GM21381 (cell line): ENCODE data around the gene ZFP90.
A peak's percentile ranks its signal among the peaks of the same experiment; 100 is the strongest.
"Not testable (repeated sequence)": the region's sequence is repeated elsewhere in the genome, so short reads cannot be mapped to it uniquely, and the experiment has no call there.

Experiments used
- ATAC-seq: cut with Tn5 transposase; IDR thresholded peaks from one replicate; pipeline ENCODE4 v1.9.1; 2021; ENCODE audit warnings: mild to moderate bottlenecking, moderate library complexity; ENCODE audit not compliant: unreplicated experiment

The ZFP90 gene

DNA sequence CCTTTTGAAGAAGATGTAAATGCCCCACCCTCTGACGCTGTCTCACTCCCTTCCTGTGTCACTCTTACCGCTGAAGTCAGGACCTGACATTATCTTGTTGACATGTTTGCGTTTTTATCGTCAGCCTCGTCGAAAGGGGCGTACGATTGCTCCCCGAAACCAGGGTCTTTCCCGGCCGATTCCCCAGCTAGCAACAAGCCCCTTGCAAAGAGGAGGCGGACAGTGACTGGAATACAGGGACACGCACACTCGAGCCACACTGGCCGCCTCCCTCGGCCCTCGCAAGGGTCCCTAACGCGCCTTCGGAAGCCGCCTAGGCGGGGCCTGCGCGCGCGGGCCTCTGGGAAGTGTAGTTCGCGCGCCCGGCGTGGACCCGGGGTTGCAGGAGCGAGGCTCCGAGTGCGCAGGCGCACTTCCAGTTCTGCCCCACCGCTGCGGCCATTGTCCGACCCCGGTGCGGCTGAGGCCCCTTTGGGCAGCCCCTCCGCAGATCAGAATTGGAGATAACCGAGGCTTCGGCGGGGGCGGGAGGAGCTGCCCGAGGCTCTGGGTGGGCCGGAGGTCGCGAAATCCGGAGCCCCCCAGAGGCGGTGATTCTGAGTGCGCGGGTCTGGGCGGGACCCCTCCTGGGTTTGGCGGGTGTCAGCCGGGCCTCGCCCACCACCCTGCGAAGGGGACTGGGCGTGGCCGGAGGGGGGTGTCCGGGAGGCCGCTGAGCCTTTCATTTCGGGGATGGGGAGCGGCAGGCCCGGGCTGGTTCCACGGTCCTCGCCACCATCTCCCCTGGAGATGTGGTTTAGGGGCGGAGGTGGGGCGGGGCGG, at the start of gene ZFP90:
Gene ZFP90, plus strand, starts transcription at position 412 of the 822 bp plus-strand sequence. CDS start 502 bp downstream, outside the sequence.
- ATAC-seq = peak; percentile 96

DNA sequence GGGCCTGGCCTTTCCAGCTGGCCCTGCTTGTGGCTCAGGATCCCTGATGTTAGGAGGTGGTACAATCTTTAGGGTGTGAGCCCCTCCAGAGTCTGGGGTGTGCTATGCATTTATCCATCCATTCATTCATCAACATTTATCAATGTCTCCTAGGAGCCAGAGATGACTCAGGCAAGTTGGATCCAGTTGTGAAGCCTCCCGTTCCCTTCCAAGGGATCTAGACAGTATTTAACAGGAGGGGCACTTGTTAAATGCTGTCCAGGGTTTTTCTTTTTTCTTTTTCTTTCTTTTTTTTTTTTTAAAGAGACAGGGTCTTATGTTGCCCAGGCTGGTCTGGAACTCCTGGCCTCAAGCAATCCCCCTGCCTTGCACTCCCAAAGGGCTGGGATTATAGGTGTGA, 48.7 kb upstream of the ZFP90 start:
- no peak for ATAC-seq

DNA sequence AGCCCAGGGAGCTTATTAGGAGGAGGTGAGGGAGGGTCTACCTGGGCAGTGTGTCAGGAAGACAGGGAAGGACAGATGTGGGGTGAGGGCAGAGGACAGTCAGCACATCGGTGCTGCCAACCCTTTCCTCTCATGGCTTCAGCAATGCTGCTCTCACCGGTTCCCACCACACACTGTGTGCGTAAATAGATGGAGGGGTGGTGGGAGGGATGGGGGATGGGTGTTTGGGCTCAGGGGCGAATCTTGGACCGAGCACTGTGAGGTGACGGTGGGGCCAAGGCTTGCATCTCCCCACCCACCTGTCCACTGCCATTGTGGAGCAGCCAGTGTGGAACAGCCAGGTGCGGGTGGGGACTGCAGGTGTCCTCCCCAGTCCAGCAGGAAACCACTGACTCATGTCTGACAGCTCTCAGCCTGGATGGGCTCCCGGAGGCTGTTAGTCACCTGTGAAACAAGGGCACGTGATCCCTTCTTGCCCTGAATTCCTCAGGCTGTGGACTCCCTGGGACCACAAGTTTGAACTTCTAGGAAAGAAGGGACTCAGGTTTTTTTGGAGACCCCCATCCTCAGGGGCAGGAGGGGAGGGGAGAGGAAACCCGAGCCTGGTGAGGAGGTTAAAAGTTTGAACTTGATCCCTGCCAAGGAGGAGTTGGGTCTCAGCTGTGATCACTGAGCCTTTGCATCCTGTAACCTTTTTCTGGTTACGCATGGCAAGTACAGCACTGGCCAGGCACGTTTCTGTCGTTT, 48.1 kb upstream of the ZFP90 start:
- no peak for ATAC-seq

DNA sequence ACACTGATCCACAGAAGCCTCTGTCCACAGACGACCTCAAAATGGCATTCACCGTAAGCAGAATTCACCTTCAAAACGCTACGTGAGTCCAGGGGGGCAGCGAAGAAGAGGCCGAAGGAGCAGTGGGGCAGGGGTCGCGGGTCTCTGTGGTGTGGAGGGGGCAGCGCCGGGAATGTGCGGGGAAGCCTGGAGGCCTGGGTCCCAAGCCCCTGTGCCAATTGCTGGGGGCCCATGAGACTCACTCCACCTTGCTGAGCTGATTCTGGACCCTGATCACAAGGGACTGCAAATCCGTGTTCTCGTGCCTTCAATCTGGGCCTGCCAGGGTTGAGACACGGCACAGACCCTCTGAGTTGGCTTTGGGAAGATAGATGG, 47.5 kb upstream of the ZFP90 start:
- no peak for ATAC-seq

DNA sequence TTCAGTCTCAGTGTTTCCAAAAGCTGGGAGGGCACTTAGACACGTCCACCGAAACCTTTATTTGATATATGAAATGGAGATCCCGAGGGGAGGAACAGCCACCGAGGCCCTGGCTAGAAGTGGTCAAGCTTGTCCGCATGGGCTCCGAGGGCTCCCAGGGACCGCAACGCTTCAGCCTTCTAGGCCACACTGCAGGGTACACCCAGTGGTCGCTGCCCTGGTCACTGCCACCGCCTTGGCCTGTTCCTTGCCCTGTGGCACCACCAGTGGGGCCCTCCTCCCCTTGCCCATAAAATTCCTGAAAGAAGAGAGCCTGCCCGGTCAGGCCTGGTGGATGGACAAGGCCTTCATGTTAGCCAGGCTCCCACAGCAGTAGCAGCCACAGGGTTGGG, 46.9 kb upstream of the ZFP90 start:
- no peak for ATAC-seq

DNA sequence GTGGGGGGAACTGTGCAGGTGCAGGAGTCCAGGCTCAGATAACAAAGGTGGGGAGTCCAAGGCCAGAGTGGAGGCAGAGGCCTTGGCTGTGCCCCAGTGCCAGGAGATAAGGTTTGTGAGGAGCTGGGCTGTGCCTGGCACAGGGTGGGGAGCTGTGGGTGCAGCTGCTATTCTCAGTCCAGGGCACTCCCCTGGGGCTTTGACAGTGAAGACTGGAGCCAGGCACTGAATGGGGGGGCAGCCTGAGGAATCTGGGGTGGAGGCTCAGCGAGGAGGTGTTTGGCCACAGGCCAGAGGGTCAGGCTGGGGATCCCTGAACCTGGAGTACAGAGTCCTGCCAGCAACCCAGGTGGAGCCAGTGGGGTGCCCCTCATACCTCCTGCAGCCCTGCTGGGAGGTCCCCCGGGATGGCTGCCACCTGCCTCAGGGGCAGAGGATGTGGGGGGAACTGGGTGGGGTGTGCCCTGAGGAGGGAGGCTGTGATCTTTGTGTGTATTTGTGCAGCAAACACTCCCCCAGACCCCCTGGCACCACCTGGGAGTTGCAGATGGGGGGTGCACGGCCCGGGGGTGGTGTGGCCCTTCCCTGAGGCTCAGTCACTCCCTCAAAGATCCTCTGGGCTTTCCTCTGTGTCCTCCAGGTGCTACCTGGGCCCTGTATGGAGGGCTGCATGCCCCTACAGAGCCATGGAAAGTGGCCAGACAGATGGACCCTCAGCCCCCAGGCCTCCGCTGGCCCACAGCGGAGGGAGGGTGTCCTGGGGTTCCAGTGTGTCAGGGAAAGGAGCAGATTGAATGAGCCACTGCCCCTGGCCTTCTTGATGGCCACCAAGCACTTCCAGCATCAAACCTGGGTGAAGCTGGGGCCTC, 46.3 kb upstream of the ZFP90 start:
- ATAC-seq = no peak

DNA sequence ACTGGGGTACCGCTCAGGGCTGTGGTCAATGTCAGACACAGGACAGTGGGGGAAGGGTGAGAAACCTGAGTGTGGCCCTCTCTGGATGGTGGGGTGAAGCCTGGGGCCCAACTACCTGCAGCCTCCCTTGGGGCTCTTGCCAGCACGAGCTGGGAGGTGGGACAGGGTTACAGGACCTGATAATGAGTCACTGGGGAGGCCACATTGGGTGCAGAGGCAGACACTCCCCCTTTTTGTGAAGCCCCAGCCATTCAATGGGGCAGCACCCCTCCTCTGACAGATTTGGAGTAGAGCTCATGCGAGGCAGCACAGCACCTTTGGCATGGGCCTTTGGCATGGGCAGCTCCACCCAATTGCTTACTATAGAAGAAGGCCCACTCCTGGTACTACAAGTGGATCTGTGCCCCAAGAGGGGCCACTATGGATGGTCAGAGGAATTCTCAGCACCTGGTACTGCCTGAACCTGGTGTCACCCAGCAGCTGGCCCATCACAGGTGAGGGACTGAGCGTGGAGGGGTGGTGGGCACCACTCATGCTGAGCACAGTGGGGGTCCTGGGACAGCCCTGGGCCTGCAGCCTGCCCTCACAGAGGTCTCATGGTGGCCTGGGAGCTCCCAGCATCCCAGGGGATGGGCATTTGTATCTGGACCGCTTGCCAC, 45.5 kb upstream of the ZFP90 start:
- no peak for ATAC-seq

DNA sequence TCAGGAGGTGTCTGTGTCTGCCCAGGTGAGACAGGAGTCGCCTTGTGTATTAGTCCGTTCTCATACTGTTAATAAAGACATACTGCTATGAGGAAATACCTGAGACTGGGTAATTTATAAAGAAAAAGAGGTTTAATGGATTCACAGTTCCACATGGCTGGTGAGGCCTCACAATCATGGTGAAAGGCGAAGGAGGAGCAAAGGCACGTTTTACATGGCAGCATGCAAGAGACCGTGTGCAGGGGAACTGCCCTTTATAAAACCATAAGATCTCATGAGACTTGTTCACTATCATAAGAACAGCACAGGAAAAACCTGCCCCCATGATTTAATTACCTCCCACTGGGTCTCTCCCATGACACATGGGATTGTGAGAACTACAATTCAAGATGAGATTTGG, 44.8 kb upstream of the ZFP90 start:
- not testable (repeated sequence) for ATAC-seq

DNA sequence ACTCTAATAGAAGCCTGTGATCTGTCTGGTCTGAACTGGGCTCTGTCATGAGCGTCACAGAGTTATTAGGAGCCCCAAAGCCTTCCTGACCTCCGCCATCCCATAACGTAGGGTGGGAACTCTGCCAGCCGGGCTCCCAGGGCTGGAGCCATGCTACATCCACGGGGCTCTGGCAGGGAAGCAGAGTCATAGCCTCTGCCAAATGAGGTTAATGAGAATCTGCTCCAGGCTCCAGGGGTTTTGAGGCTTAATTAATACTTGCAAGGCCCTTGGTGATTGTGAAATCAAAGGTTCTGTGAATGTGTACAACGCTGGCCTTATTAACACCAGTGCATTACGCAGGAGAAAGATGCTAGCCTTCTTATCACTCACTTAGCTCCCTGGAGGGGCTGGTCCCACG, 42.4 kb upstream of the ZFP90 start:
- ATAC-seq = no peak

DNA sequence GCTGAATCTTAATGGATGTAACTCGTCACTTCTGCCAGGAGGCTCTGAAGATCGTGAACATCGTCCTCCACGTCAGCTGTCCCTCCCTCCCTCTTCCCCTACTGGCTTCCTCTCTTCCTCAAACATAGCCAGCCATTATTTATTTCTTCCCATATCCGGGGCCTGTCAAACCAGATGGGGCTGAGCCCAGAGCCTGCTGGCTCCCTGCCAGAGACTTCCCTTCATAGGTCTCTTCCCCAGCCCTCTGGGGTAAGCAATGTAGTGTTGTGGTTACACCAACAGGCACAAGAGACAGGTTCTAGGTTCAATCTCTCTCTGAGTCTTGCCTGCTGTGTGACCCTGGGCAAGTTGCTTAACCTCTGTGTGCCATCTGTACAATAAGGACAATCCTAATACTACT, 40.1 kb upstream of the ZFP90 start:
- no peak for ATAC-seq

DNA sequence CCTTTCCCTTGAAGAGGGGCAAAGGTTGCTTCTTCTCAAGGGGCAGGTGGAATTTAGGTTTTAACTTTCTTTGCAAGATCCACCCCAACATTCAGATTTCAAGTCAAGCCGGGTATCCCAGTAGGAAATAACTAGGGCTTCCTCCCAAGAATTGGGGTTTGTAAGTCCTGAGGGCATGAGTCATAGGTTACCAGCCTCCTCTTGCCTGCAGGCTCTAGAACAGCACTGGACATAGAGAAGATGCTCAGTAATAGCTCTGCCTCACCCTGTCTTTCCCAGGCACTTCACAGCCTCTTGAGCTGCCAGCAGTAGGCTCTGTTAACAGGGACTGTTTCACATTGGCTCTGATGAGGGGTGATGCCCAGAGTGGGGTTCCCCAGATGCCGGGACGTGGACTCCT, 35.8 kb upstream of the ZFP90 start:
- ATAC-seq = no peak

DNA sequence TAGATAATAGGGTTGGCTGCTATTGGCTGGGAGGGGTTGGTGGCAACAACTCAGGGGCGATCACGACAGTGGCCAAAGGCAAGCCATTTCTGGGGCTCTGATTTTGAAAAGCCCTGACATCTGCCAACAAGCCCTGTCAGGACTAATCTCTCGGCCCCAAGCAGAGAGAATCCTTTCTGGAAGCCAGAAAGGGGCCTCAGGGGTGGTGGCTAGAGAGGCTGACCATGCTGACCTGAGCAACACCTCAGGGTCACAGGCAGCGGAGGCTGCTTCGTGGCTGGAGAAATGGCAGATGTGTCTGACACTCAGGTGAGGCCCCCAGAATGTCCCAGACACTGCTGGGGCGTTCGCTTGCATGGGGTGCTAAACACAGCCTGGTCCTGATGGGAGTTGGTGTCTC, 35.0 kb upstream of the ZFP90 start:
- ATAC-seq = no peak

DNA sequence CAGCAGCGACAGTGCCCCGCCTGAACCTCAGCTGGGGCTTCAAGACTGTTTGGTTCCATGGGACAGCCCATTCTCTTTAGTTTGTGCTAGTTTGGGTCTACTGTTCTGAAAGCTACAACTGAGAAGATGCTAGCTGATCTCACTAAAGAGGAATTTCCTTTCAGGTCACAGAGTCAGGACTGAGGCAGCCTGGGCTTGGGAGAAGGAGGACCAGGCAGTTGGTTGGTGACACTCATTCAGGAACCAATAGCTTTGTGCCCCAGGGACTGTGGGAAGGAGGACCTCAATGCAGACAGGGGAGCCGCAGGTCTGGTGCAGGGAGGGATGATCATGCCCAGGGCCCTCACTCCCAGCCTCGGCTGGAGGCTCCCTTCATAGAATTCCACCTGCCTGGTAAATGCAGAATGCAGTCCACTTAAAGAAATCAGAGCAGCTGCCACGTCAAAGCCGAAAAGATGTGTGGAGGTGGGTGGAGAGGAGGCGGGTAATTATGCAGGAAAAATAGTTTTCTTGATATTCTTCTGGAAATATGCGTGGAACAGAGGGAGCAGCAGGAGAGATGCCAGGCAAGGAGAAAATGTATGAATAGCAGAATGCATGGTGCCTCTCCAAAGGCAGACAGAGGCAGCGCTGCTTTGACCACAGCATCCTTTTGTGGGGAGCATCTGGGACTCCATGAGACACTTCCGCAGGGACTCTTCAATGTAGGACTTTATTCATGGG, 32.6 kb upstream of the ZFP90 start:
- ATAC-seq = no peak

DNA sequence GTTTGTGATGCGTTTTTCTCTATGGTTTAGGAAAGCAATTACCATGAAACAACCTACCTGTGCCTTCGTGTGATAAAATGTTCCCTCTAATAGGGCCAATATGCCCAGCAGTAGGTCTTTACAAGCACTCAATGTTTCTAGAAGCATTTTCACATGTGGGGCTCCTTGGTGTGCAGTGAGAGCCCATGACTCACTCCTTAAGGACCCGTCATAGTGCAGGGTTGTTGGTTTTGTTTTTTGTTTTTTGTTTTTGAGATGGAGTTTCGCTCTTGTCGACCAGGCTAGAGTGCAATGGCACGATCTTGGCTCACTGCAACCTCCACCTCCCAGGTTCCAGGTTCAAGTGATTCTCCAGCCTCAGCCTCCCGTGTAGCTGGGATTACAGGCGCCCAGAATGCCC, 31.1 kb upstream of the ZFP90 start:
- no peak for ATAC-seq

DNA sequence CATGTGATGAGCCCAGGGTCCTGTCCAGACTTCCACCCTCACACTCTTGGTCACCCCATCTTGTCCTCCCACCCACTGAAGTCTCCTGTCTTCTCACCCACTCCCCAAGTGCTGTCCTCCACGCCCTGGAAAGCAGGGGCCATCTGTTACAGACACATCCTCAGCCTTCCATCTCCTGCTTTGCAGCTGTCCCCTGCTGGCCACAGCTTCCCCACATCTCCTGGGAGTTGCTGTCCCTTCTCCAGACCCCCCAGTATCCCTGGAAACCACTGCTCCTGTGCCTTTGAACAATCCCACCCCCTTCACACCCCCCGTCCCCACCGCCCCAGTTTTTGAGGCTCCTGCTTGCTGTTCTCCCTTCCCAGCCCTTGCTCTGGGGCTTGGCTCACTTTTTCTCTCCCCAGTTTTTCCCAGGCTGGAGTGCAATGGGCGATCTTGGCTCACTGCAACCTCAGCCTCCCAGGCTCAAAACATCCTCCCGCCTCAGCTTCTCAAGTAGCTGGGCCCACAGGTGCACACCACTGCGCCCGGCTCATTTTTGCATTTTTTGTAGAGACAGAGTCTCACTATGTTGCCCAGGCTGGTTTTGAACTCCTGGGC, 30.4 kb upstream of the ZFP90 start:
- no peak for ATAC-seq

DNA sequence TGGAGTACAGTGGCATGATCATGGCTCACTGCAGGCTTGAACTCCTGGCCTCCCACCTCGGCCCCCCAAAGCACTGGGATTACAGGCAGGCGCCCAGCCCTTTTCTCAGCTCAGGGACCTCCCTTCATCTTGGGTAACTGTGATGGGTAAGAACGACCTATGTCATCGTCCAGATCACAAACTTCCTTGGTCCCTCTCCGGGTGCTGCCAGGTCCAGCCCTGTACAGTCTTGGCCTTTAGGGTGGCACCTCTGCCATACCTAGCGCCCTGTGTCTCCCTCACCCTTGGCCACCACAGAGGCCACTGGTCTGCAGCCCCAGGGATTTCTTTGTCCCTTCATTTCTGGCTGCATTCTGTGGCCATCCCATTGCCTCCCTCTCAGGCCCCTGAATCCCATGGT, 29.7 kb upstream of the ZFP90 start:
- ATAC-seq = no peak

DNA sequence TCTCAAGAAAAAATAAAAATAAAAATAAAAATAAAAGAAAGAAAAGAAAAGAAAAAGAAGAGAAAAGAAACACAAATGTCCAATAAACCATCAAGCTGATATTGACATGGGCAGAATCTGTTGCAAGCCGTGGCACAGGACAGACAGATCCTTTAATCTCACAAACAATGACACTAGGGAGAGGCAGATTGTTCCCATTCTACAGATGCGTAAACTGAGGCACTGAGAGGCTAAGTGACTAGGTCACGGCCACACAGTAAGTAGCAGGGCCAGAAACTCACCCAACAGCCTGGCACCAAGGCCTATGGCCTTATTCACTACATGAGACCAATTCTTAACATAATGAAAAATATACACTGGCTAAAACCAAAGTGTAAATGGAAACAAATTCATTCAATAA, 28.3 kb upstream of the ZFP90 start:
- no peak for ATAC-seq

DNA sequence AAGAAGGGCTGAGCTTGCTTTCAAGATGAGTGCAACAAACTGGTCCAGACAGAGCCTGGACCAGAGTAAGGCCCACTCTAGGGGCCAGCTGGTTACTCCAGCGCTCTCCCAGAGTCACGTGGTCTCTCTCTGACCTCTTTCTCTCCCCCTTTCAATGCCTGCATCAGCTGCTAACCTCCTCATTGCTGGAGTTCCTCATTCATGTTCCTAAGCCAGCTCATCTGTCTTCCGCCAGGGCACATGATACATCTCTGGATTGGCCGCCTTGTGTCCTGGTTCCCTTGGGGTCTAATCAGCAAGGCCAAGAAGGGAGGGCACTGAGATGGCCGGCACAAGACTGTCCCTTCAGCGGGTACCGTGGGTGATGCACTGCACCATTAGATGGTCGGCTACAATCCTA, 26.9 kb upstream of the ZFP90 start:
- no peak for ATAC-seq

DNA sequence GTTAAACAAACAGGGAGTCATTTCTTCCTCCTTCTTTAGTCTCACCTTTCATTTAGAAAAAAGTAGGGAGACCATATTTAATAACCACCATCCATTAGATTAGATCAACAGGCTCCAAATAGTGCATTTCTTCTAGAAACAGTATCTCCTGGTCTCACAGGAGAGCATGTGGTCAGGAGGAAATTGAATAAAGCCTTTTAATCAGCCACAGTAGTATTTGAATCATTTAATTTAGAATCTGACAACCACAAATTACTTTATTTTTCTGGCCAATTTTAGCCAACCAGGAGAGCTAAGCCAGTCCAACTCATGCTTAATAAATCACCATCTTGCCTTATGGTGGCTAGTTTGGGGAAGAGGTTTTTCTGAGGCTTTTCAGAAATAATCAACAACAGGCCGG, 26.3 kb upstream of the ZFP90 start:
- ATAC-seq = no peak

DNA sequence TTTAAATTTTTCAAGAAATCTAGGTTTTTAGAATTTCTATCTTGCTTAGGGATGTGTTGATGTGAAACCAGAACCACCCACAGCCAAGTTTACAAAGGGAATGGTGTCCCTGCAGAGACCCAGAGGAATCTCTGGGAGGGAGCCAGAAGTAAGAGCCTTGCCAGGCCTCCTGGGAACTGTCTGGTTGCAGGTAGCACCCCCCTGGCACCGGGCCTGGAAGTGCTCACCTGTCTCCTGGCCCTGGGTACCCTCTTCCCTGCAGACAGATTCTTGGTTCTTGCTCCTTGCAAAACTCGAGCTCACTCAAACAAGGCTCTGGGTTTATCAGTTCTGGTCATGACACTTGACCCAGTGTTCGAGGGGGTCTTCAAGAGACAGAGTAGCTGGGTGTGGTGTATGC, 24.6 kb upstream of the ZFP90 start:
- ATAC-seq = no peak
